Stimulated activated CD8-positive, alpha-beta memory T cell treated with anti-CD3 and anti-CD28 coated beads, Interleukin-4, amount 100 ng/mL, for 4 hours (primary cell): ENCODE results near the gene KSR1.
"Not testable (repeated sequence)": the region's sequence is repeated elsewhere in the genome, so short reads cannot be mapped to it uniquely, and the experiment has no call there.

Source experiments
- DNase-seq, 2 donors: peaks; one replicate each; pipeline ENCODE4 v3.0.0-alpha.2; 2020; ENCODE audit warnings: low read depth in 2 of 2, low spot score in 1 of 2

KSR1 gene

DNA sequence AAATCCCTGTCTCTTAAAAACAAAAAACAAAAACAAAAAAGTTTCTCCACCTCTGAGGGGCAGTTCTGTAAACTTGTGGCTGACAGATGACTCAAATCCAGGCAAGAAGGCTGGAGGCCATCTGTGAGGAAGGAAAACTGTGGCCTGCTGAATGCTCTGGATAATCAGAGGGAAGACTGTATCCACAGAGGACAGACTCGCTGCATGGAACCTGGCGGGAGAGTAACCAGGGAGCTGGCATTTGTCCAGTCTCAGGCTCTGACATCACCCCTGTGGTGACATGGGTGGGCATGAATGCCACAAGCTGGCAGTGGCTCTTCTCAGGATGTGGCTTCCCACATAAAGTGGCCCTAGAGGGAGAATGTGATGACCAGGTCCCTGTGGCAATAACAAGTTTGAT lies 2.8 kb upstream of the KSR1 start:
- no peak for DNase-seq

DNA sequence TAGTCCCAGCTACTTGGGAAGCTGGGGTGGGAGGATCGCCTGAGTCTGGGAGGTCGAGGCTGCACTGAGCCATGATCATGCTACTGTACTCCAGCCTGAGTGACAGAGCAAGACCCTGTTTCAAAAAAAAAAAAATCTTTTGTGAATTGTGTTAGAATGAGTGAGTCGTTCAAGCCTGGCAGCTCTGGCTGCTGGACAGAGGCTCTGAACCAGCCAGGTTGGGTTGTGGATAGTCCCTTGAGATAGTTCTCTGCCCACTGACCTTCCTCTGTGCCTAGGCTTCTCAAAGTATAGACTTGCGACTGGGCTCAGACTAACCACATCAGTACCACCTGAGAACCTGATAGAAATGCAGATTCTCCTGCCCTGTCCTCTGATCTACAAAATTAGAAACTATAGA lies 2.2 kb upstream of the KSR1 start:
- no peak for DNase-seq

DNA sequence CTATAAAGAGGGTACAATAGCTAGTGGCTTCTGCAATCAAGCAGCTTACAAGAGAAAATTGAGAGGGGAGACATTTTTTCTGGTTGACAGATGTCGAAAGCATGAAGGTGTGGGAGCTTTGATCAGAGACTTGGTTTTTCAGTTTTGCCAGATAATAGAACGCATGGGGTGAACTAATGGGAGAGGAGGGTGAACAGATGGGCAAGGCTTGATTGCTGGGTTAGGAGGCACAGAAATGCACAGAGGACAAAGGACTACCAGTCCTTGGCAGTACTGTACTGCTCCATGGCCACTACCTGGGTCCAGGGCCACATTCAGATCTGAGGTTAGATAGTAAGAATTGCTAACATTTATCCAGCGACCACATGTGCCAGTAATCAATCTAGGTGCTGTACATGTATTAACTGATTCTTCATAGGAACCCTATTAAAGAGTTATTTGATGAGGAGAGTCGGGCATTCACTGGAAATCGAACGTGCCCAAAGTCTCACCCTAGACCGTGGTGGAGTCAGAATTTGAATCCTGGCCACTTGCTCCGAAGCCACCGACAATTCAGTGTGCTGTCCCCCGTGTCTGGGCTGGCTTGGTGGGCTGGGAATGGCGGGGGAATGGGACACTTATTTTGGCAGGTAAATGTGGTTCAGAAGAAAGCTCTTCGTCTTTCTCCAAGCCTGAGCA lies 873 bp upstream of the KSR1 start:
- no peak for DNase-seq

DNA sequence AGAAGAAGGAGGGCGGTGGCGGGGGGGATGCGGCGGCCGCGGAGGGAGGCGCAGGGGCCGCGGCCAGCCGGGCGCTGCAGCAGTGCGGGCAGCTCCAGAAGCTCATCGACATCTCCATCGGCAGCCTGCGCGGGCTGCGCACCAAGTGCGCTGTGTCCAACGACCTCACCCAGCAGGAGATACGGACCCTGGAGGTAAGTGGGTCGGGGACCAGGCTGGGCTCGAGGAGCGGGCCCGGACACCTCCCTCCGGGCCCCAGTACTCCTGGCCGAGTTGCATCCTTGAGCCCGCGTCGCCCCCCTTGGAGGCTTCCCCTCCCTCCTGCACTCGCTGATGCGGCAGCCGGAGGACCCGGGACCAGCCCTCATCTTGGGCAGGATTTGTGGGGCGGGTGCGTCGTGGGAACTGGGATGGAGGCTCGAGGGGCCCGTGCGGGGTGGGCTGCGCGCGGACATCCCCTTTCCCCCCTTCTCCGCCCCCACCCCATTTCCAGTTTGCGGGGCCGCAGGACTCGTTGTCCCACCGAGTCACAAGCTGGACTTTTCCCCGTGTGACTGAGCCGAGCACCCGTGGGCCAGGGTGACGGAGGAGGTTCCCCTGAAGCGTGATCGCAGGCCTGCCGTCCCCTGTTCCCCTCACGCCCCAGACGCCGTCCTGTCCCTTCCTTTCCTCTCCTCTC lies 572 bp downstream of the KSR1 start:
- no peak for DNase-seq

DNA sequence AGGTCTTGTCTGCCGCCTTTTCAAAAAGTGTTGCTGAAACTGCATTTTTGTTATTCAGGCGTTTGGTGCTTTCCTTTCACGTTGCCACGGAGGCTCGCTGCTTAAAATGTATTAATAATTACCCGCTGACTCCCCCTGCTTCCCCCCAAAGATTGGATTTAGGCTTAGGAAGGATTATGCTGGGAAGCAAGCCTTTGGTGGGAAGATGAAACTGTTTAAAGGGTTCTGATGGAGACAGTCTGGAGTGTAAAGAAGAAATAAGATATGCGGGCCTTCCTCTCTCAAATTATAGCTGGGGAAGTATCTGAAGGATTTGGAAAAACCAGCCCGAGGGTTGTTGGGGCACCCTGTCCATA lies 1.1 kb downstream of the KSR1 start:
- no peak for DNase-seq

DNA sequence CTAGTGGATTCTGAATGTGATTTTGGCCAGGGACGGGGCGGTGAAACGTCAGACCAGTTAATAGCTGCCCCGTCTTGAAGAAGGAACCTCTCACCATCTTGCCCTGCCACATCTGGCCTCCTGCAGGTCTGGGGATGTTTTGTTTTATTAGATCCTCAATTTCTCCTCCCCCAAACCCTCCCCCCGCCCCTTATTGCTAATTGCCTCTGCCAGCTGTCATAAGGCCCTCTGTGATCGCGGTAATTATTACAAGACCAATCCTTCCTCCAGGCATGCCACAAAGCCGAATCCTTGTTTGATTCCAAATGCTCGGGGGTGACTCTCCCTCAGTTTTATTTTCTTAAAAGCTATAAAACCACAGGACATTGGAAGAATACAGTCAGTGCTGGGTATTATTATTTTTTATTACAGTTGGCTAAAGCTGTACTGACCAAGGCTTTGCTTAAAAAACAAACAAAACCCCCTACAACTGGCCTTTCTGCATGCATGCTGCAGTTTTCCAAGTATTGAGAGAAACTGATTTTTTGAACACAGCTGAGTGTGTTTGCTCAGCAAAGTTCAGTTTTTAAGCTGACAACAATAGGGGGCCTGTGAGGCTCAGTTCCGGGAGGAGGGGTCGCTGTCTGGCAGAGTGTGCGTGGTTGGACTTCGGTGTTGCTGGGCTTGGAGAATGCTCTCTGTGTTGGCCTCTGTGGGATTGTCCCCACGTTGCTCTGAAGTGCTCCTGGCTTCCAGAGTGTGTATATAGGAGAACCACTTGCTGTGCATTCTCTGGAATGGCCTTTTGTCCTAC lies 1.7 kb downstream of the KSR1 start:
- DNase-seq = no peak

DNA sequence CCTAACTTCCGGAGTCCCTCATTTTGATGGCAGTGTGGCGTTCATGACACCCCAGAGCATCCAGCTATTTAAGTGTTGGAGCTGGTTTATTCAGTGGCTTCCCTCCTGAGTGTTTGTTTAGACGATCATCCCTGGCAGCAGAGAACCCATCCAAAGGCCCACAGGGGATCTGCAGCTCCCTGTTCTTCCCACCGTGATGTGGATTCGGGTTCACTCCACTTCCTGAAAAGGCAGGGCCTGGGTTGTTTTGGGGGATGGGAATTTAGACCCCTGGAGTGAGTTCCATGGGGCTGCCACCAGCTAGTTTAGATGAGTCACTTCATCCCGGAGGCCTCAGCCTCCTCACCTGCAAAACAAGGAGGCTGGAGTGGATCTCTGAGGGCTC lies 2.3 kb downstream of the KSR1 start:
- DNase-seq = no peak

DNA sequence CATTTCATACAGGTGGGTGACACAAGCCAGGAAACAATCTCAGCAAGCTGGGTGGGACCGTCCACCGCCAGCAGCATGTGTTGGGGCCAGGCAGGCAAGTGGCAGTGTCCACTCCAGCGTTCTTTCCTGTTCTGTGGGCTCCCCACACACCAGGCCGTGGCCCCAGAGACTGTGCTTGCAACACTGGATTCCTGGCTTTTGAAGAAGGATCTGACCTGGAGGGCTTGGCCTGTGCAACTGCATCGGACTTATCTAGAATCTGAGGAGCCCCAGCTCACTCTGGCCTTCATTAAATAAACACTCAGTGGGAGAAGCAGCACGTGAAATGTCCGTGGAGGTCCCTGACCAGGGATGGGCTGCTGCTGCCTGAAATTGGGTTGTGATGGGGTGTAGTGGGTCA lies 3.2 kb downstream of the KSR1 start:
- no peak for DNase-seq

DNA sequence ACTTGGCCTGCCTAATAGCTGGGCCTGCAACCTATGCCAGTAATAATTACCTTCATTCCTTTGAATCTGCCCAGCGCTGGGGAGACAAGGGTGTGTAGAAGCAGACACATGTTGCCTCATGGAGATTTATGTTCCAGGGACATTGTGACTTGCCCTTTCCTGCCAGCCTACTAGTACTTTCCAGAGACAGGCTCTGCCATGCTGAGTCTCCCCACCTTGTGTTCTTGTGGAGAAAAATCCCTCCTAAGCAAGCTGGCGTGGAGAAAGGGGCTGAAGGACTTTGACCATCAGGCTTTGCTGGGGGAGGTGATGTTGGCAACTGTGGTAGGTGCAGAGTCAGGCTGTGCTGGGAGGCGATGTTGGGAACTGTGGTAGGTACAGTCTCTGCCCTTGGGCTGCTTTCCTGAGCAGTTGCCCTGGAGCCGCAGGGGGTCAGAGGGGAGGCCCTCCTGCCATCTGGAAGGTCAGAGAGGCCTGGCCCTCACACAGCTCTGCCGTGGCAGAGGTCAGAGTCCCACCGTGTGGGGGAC lies 4.0 kb downstream of the KSR1 start:
- DNase-seq = no peak

DNA sequence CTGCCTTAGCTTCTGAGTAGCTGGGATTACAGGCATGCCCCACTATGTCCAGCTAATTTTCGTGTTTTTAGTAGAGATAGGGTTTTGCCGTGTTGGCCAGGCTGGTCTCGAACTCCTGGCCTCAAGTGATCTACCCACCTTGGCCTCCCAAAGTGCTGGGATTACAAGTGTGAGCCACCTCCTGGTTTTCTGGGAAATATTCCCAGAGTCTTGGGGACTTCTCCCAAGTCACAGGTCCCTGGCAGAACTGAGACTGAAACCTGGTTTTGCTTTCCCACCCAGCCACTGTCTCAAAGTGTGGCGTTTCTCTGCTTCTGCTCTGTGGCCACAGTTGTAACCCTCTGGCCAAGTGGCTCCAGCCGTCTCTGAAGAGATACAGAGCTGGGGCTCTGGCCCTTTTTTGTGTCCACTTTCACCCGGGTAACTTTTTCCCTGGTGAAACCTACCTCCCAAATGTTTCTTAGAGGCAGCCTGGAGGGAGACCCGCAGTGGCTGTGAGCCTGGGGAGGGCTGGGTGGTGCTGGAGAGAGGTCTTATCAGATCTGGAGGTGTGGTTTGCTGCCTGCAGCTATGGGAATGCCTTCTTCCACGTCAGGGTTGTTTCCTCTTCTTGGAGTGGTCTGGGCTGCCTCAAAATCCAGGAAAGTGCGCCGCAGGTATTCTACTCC lies 5.1 kb downstream of the KSR1 start:
- DNase-seq = no peak

DNA sequence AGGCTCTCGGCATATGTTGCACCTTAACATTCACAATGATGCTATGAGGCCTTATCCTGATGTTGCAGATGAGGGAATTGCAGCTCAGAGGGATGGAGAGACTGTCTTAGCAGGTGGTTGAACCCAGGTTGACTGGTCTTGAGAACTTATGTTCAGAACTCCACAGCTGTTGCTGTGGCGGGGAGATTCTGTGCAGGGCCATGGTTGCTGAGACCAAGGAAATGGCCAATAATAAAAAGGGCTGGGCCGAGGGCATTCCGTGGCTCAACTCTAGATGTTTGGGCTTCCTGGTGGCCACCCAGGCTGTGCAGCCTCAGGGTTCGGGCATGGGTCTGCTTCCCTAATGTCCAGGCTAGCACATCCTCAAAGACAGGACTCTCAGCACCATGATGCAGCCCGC lies 5.9 kb downstream of the KSR1 start:
- no peak for DNase-seq

DNA sequence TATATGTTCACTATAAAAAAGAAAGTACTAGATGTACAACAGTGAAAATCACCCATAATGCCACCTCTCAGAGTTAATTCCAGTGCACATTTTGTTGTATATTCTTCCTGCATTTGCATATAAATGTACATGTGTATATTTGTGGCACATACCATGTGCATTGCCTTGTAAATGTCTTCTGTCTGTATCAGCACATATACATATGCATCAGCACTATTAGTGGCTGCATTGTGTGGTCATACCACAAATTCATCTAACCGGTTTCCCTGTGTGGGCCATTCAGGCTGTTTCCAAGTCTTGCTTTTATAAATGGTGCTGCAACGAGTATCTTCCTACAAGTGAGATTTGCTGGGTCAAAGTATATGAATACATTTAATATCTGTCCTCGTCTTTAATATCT lies 6.5 kb downstream of the KSR1 start:
- DNase-seq = no peak

DNA sequence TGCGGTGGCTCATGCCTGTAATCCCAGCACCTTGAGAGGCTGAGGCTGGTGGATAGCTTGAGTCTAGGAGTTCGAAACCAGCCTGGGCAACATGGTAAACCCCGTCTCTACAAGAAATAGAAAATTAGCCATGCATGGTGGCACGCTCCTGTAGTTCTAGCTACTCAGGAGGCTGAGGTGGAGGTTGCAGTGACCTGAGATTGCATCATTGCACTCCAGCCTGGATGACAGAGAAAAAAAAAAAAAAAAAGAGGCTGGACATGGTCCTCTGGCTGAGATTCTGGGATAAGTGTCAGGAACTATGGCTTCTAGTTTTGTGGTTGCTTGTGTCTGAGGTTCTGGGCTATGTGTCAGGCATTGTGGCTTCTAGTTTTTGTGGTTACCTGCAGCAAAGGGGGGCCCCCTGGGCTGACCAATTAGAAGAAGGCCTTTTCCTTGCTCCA lies 7.0 kb downstream of the KSR1 start:
- no peak for DNase-seq

DNA sequence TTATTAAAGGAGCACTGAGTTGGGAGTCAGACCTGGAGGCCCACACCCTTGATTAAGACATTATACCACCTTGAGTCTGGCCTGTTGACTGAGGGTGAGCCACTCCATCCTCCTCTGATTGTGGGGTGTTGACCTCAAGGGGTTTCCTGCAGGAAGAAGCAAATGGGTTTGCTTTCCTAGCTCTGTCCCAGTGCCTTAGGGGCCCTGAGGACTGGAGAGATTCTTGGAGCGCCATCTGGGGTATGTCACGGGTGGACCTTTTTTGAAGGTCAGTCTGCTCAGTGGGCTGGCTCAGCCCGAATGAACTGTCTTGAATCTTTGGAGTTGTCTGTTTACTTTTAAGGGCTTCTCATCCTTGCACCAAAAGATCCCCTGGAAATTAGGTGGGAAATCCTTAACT lies 7.8 kb downstream of the KSR1 start:
- not testable (repeated sequence) for DNase-seq

DNA sequence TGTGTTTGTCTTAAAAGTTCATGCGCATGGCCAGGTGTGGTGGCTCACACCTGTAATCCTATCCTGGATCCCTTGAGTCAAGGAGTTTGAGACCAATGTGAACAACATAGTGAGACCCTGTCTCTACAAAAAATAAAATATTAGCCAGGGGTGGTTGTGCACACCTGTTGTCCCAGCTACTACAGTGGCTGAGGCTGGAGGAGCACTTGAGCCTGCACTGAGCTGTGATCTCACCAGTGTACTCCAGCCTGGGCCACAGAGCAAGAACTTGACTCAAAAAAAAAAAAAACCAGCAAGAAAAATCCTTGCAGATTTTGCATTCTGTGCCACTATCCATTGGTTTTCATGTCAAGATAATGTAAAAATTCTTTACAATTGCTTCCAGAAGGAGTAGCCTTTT lies 8.2 kb downstream of the KSR1 start:
- no peak for DNase-seq

DNA sequence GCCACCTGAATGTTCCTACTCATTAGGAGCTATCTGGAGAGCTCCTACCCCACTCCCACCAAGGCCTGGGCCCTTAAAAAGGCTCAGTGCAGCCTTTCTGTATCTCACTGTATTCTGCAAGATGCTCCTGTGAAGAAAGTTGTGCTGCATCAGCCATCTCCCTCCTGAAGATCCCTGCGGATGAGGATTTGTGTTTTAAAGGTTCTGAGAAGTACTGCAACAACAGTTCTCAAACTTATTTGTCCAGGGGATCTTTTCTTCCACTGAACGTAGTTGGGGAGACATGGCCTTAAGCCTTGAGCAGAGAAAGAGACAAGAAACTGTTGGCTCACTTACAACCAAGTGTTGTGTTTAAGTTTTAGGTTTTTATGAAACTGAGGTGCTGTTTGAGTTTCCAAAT lies 9.6 kb downstream of the KSR1 start:
- DNase-seq = not testable (repeated sequence)

DNA sequence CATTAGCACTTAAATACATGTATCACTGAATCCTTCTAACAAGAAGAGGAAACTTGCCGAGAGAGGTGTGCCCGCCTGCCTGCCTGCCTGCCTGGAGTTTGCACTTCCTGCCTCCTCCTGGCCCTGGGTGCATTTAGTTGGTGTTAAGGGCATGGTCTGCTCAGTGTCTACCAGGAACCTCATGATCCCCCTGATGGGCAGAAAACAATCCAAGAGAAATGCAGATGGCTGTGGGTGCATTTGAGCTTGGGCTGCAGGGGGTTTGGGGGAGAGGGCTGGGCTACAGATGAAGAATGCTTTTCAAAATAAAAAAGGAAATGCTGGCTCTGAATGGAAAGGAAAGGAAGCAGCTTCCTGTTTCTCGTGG lies 10.1 kb downstream of the KSR1 start:
- DNase-seq = no peak

DNA sequence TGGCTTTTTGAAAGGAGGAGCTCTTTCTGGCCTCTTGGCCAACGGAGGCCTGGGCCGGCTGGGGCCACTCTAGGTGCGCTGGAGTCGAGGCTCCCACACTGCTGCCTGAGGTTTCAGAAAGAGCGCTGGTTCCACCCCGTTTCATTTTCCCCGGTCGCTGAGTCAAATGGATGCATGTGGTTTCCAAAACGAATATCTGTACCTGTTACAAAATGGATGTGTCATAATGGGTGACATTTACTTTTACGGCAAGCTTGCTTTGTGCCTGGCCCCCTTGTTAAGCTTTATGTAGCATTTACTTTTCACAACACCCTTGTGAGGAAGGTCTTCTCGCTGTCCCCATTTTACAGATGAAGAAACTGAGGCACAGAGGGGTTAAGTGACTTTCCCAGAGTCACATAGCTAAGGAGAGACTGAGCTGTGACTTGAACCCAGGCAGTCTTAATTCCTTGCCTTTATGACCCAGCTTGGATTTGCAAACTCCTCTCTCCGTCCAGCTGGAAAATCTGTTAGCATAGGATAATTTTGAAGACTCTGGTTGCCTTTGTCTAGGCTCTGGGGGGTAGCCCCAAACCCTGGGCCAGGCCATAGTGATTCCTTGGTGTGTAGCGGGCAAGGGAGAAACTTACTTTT lies 10.6 kb downstream of the KSR1 start:
- DNase-seq = peak; percentile 38

DNA sequence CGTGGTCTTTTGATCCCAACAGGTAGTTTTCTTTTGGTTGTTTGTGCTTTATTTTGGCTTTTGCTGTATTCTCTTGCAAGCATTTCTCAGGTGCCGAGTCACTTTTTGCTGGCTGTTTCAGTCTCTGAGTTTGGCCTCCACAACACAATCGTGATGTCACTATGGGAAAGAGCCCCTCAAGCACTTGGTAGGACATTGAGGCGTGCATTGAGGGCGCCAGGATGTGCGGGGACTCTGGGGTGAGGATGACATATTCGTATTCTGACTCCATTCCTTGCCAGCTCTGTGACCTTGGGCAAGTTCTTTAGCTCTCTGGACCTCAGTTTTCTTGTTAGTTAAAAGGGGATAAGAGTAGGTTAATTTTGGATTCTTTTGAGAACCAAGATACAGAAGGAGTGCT lies 13.0 kb downstream of the KSR1 start:
- no peak for DNase-seq

DNA sequence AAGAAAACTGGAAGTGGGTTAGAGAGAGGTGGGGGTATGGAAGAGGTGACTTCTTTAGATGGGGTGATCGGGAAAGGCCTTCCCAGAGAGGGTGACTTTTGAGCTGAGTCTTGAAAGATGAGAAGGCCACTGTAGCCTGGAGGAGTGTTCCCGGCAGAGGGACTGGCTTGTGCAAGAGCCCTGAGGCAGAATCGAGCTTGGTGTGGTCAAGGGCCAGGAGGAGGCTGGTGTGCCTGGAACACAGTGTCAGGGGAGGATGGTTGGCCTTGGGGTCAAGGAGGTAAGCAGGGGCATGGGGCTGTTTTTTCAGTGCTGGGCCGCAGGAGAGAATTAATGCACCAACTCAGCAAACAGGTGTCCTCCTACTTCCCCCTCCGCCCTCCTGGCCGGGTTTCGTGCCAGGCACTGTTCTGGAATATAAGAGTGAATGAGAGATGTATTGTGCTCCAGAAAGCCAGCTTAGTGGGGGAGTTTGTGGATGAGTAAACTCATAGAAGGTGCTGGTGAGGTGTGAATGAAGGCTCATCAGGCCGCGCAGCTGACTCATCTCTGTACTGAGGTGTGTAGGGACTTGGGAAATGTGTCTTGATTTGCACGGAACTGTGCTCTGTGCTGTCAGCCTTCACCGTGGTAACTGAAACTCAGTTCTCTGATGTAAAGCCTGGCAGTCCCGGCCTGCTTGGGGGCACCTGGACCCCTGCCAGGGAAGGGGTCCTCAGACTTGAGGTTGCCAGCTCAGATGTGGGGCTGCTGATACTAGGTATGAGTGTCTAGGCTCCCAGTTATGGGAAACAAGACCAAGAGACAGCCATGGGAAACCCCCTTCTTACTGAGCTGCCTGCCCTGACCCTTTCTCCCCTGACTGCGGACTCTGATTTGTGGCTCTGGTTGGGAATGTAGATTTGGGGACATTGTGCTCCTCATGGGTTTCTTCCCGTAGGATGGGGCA lies 15.3 kb downstream of the KSR1 start:
- peak; percentile 56 to 57 for DNase-seq
